ENCODE data around the gene ASAP2. TPM values are rescaled to one million over a fixed set of nuclear protein-coding genes. Genes with fewer than 3 reads are reported as not detected.

ASAP2 gene
- total RNA-seq, 6 donors from 2014 or later, result 20.4 to 26.0 (median 23.4) TPM

GRCh38 chr2:9261231-9261883 is 54.7 kb downstream of the ASAP2 start:
- 45 to 50% methylated on average over 5 to 6 of the region's 6 CpGs for WGBS, 2 donors
- TF ChIP-seq, protein P1, sequence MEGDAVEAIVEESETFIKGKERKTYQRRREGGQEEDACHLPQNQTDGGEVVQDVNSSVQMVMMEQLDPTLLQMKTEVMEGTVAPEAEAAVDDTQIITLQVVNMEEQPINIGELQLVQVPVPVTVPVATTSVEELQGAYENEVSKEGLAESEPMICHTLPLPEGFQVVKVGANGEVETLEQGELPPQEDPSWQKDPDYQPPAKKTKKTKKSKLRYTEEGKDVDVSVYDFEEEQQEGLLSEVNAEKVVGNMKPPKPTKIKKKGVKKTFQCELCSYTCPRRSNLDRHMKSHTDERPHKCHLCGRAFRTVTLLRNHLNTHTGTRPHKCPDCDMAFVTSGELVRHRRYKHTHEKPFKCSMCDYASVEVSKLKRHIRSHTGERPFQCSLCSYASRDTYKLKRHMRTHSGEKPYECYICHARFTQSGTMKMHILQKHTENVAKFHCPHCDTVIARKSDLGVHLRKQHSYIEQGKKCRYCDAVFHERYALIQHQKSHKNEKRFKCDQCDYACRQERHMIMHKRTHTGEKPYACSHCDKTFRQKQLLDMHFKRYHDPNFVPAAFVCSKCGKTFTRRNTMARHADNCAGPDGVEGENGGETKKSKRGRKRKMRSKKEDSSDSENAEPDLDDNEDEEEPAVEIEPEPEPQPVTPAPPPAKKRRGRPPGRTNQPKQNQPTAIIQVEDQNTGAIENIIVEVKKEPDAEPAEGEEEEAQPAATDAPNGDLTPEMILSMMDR (IDR thresholded peaks at IDR 0.05), result no peak
- TF ChIP-seq POLR2AphosphoS5 (IDR thresholded peaks at IDR 0.05) (no peak), EP300 (IDR thresholded peaks at IDR 0.05) (no peak), POLR2A (IDR thresholded peaks at IDR 0.05) (no peak)
- no peak for DNase-seq

GRCh38 chr2:9262671-9263171 is 56.1 kb downstream of the ASAP2 start:
- Histone ChIP-seq H3K4me3 (no peak overlapping the region), H3K36me3 (no peaks in the 10 kb centered on the region), H3K4me1 (peaks cover 55 to 70% (median 63%) of the 10 kb centered on the region in 4 donors), H3K27ac (peak overlapping the region; percentile 32 to 90 (median 72)), H3K27me3 (no peaks in the 10 kb centered on the region), H3K9me3 (no peaks in the 10 kb centered on the region)
- DNase-seq (no peak), ATAC-seq (ENCODE audit: low FRiP score in 2 of 2) (peak; percentile 22 to 32)
- TF ChIP-seq POLR2A (IDR thresholded peaks at IDR 0.05) (no peak), POLR2AphosphoS5 (IDR thresholded peaks at IDR 0.05) (peak; percentile 23 to 34), EP300 (IDR thresholded peaks at IDR 0.05) (no peak)
- TF ChIP-seq, protein P1 (IDR thresholded peaks at IDR 0.05), result peak in 1 of 6 experiments; percentile 14
- WGBS, 2 donors, result 51 to 68% methylated on average over 11 to 14 of the region's 14 CpGs

More at GRCh38 chr2:9261231-9261883, 54.7 kb downstream of the ASAP2 start:
- no peaks in the 10 kb centered on the region for H3K27me3 ChIP-seq
- peak; percentile 12 to 59 for ATAC-seq (ENCODE audit: low FRiP score in 2 of 2)
- H3K27ac ChIP-seq, result peak overlapping the region; percentile 32 to 90 (median 72)
- no peak overlapping the region for H3K4me3 ChIP-seq
- no peaks in the 10 kb centered on the region for H3K36me3 ChIP-seq
- H3K9me3 ChIP-seq, result no peaks in the 10 kb centered on the region
- peaks cover 62 to 83% (median 76%) of the 10 kb centered on the region in 4 donors for H3K4me1 ChIP-seq

DNA sequence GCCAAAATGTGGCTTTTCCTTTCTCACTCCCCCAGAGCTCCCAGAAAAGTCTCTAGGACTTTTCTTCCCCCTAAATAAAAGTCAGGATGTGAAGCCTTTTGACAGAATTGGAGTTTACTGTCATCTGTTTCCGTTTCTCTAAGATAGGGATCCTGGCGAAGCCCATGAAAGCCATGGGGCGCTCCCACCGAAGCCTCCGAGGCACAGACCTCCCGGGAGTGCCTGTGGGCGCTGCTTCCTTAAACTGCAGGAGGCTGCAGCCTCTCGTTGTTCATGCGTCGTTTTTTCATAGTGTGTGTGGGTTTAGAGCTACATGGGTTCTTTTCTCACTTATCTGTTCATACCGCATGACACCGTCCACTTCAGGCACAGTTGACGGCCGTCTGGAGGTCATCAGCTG is 56.8 kb downstream of the ASAP2 start:
- TF ChIP-seq EP300 (IDR thresholded peaks at IDR 0.05), result no peak
- TF ChIP-seq, protein P1 (IDR thresholded peaks at IDR 0.05), result no peak
- no peak for TF ChIP-seq POLR2A (IDR thresholded peaks at IDR 0.05)
- TF ChIP-seq POLR2AphosphoS5 (IDR thresholded peaks at IDR 0.05), result no peak
- ATAC-seq (ENCODE audit: low FRiP score in 2 of 2) (no peak), DNase-seq (no peak)
- Histone ChIP-seq H3K9me3 (no peaks in the 10 kb centered on the region), H3K27ac (peak overlapping the region; percentile 32 to 90 (median 72)), H3K27me3 (no peaks in the 10 kb centered on the region), H3K4me3 (no peak overlapping the region), H3K36me3 (no peaks in the 10 kb centered on the region), H3K4me1 (peaks cover 53 to 67% (median 58%) of the 10 kb centered on the region in 4 donors)
- WGBS, 2 donors, result 22 to 40% methylated on average over 14 of the region's 14 CpGs

DNA sequence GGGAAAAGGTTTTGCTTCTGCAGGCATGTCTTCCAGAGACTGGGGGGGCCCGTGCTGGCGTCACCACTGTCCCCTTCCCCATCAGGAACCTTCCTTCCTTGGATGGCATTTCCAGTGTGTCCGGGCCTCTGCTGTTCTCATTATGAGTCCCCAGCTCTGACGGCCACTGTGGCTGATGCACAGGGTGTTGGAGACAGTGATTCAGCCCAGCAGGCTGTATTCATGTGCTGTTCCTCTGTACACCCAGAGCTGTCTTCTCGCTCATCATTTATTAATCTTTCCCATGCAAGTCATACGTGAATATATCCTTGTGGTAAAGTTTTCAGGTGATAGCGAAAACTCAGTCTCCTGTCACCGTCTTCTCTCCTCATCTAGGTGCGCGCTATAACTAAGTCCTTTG is 57.7 kb downstream of the ASAP2 start:
- ATAC-seq (ENCODE audit: low FRiP score in 2 of 2), result no peak
- 84 to 91% methylated on average over 10 of the region's 10 CpGs for WGBS, 2 donors
- no peaks in the 10 kb centered on the region for H3K9me3 ChIP-seq
- no peak for DNase-seq
- H3K4me1 ChIP-seq, result peaks cover 47 to 60% (median 51%) of the 10 kb centered on the region in 4 donors
- TF ChIP-seq POLR2A (IDR thresholded peaks at IDR 0.05) (no peak), POLR2AphosphoS5 (IDR thresholded peaks at IDR 0.05) (no peak), EP300 (IDR thresholded peaks at IDR 0.05) (no peak)
- TF ChIP-seq, protein P1 (IDR thresholded peaks at IDR 0.05), result no peak
- H3K27ac ChIP-seq, result peak overlapping the region in 1 of 4 donors; percentile 90
- no peaks in the 10 kb centered on the region for H3K36me3 ChIP-seq
- no peak overlapping the region for H3K4me3 ChIP-seq
- no peaks in the 10 kb centered on the region for H3K27me3 ChIP-seq
